Calu3 (cell line): ENCODE measurements around the gene TP53BP2. TPM values are rescaled to one million over a fixed set of nuclear protein-coding genes. Genes with fewer than 3 reads are reported as not detected.
A peak's percentile ranks its signal among the peaks of the same experiment; 100 is the strongest.
"Not testable (repeated sequence)": the region's sequence is repeated elsewhere in the genome, so short reads cannot be mapped to it uniquely, and the experiment has no call there.

ENCODE experiments used
- BruUV-seq: library from RNA; stranded (reverse); fragments of 400-500 nt; replicated peaks from 2 replicates; lab custom pipeline; 2021; lab: Mats Ljungman, UMichigan
- CTCF ChIA-PET: fragments of 300-600 bp; sonication (Branson Sonifier 250); formaldehyde crosslinking; loops from one replicate; lab custom pipeline; 2022; ENCODE audit warnings: antibody characterized with exemption; lab: Charles Lee
- DNase-seq: peaks from one replicate; pipeline ENCODE4 v3.0.0; 2022
- H3K27ac Mint-ChIP-seq: one replicate; pipeline ENCODE4 v1.8.0; 2022; ENCODE audit warnings: mixed read lengths; ENCODE audit not compliant: unreplicated experiment
- H3K27me3 Mint-ChIP-seq: one replicate; pipeline ENCODE4 v1.8.0; 2022; ENCODE audit warnings: mixed read lengths; ENCODE audit not compliant: unreplicated experiment
- H3K36me3 Mint-ChIP-seq: one replicate; pipeline ENCODE4 v1.8.0; 2022; ENCODE audit warnings: mild to moderate bottlenecking, moderate library complexity, mixed read lengths; ENCODE audit not compliant: insufficient read depth, unreplicated experiment
- H3K4me1 Mint-ChIP-seq: one replicate; pipeline ENCODE4 v1.8.0; 2022; ENCODE audit warnings: mild to moderate bottlenecking, low read depth, mixed read lengths; ENCODE audit not compliant: unreplicated experiment
- H3K4me3 Mint-ChIP-seq: one replicate; pipeline ENCODE4 v1.8.0; 2022; ENCODE audit warnings: mild to moderate bottlenecking, low read depth, moderate library complexity, mixed read lengths; ENCODE audit not compliant: unreplicated experiment
- H3K9me3 Mint-ChIP-seq: one replicate; pipeline ENCODE4 v1.8.0; 2022; ENCODE audit warnings: low read depth, mixed read lengths; ENCODE audit not compliant: unreplicated experiment
- CTCF ChIP-seq: fragments of 200-600 bp; IDR thresholded peaks from one replicate; pipeline ENCODE4 v1.8.0; 2022; ENCODE audit warnings: antibody characterized with exemption; ENCODE audit not compliant: unreplicated experiment
- intact Hi-C: fragments of 100-400 bp; cut with micrococcal nuclease; formaldehyde crosslinking; loops from one replicate; pipeline ENCODE4 v1.10.0; 2022; ENCODE audit not compliant: unreplicated experiment
- total RNA-seq: library from RNA; stranded (reverse); gene quantifications from 2 replicates; pipeline ENCODE4 v1.2.3, GENCODE V29; 2022

The TP53BP2 gene
- total RNA-seq, 1 experiment from 2014 or later: 66.4 TPM

DNA sequence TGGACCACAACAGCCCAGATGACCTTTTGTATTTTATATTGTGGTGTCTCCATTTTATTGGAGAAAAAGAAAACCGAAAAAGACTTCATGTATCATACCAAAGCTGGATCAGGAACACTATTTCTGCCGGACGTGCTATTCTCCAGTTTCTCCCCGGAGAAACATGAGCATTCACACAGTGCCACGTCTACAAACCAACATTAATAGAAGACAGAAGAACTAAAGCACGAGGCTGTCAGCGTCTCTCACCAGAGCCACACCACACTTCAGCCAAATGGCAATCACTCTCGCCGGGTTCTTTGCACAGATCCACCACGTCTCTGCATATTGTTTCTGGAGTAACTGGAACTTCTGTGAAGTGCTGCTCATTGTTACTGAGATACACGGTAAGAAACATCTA, 24.8 kb downstream of the TP53BP2 start:
- BruUV-seq: no TSS peak
- TF ChIP-seq CTCF: no peak
- Mint-ChIP-seq H3K9me3 (no peaks in the 10 kb centered on the region), H3K36me3 (peaks cover 36% of the 10 kb centered on the region), H3K27me3 (no peaks in the 10 kb centered on the region), H3K4me3 (no peak overlapping the region), H3K4me1 (peaks cover 57% of the 10 kb centered on the region), H3K27ac (peak overlapping the region; percentile 82)
- intact Hi-C loops: no loop called here
- no peak for DNase-seq
- CTCF ChIA-PET: interaction anchor here (2.0 kb wide), 1 partner anchor 9 kb away, joined by 8 read pairs; no protein-coding TSS in a partner anchor

GRCh38 chr1:223820515-223820858, 25.3 kb downstream of the TP53BP2 start:
- Mint-ChIP-seq H3K9me3 (no peaks in the 10 kb centered on the region), H3K4me1 (peaks cover 57% of the 10 kb centered on the region), H3K27me3 (no peaks in the 10 kb centered on the region), H3K4me3 (no peak overlapping the region), H3K27ac (peak overlapping the region; percentile 82), H3K36me3 (peaks cover 36% of the 10 kb centered on the region)
- no peak for TF ChIP-seq CTCF
- DNase-seq: no peak
- no TSS peak for BruUV-seq
- CTCF ChIA-PET: interaction anchor here (0.7 to 2.0 kb wide), 3 partner anchors 9 to 17 kb away, joined by 4 to 8 read pairs (median 4); no protein-coding TSS in a partner anchor
- intact Hi-C loops: no loop called here

GRCh38 chr1:223819730-223820514, 25.8 kb downstream of the TP53BP2 start:
- H3K27ac Mint-ChIP-seq: peak overlapping the region; percentile 82
- no peak for TF ChIP-seq CTCF
- BruUV-seq: no TSS peak
- intact Hi-C loops: loop anchor here (10.0 kb wide), 2 partner anchors 65 to 305 kb away; no protein-coding TSS in a partner anchor
- no peak overlapping the region for H3K4me3 Mint-ChIP-seq
- H3K36me3 Mint-ChIP-seq: peaks cover 36% of the 10 kb centered on the region
- H3K4me1 Mint-ChIP-seq: peaks cover 57% of the 10 kb centered on the region
- CTCF ChIA-PET: interaction anchor here (0.6 to 2.0 kb wide), 4 partner anchors 8 to 81 kb away, joined by 3 to 8 read pairs (median 4); no protein-coding TSS in a partner anchor
- DNase-seq: no peak
- H3K9me3 Mint-ChIP-seq: no peaks in the 10 kb centered on the region
- no peaks in the 10 kb centered on the region for H3K27me3 Mint-ChIP-seq

DNA sequence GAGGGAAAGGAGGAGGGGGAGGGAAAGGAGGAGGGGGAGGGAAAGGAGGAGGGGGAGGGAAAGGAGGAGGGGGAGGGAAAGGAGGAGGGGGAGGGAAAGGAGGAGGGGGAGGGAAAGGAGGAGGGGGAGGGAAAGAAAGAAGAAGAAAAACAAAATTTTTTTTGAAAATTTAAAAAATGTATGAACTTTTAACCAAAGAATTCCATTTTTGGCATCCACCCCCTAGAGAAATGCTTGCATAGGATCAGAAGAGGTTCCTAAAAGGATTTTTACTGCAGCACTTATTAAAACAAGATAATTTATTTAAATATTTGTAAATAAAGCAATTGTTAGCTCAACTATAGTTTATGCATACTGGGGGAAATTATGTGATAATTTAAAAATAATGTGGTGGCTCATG, 28.5 kb downstream of the TP53BP2 start:
- DNase-seq, H3K27ac Mint-ChIP-seq, BruUV-seq, CTCF ChIA-PET, H3K27me3 Mint-ChIP-seq, H3K4me3 Mint-ChIP-seq, H3K9me3 Mint-ChIP-seq: not testable (repeated sequence)
- H3K36me3 Mint-ChIP-seq: peaks cover 46% of the 10 kb centered on the region
- intact Hi-C loops: loop anchor here (10.0 kb wide), 2 partner anchors 68 to 308 kb away; no protein-coding TSS in a partner anchor
- H3K4me1 Mint-ChIP-seq: peaks cover 46% of the 10 kb centered on the region
